ENCODE data around the gene PRC1. TPM values are rescaled to one million over a fixed set of nuclear protein-coding genes. Genes with fewer than 3 reads are reported as not detected.

The PRC1 gene
- total and polyA plus RNA-seq, 3 donors from 2014 or later, result 74.3 to 111 (median 104) TPM

- H3K27me3 ChIP-seq, result no peaks in the 10 kb centered on the region
- 87 to 93% methylated on average over 4 of the region's 4 CpGs for WGBS, 2 donors
- no peaks in the 10 kb centered on the region for H3K36me3 ChIP-seq (ENCODE audit: low read depth, missing control alignments)
- DNase-seq, result no peak
- H3K27ac ChIP-seq, result no peak overlapping the region
- TF ChIP-seq POLR2A (IDR thresholded peaks at IDR 0.05) (no peak), CTCF (IDR thresholded peaks at IDR 0.05) (no peak)
- intact Hi-C loops (cut with DNase I; ENCODE audit: low total_unique reads), result no loop called here
- no peaks in the 10 kb centered on the region for H3K9me3 ChIP-seq
- H3K4me1 ChIP-seq, result peaks cover 7% of the 10 kb centered on the region
- no peak overlapping the region for H3K4me3 ChIP-seq
Observed at GRCh38 chr15:90921887-90922286, 72.4 kb downstream of the PRC1 start.

- H3K4me3 ChIP-seq, result no peak overlapping the region
- no peaks in the 10 kb centered on the region for H3K9me3 ChIP-seq
- peak; percentile 83 for DNase-seq
- H3K27ac ChIP-seq, result peak overlapping the region; percentile 74 to 86
- no peak for TF ChIP-seq POLR2A (IDR thresholded peaks at IDR 0.05)
- TF ChIP-seq CTCF (IDR thresholded peaks at IDR 0.05), result no peak
- H3K36me3 ChIP-seq (ENCODE audit: low read depth, missing control alignments), result no peaks in the 10 kb centered on the region
- no peaks in the 10 kb centered on the region for H3K27me3 ChIP-seq
- peaks cover 7% of the 10 kb centered on the region for H3K4me1 ChIP-seq
- intact Hi-C loops (cut with DNase I; ENCODE audit: low total_unique reads), result no loop called here
- WGBS, 2 donors, result 58 to 81% methylated on average over 5 to 6 of the region's 6 CpGs
Observed at GRCh38 chr15:90918835-90919234, 75.5 kb downstream of the PRC1 start.

- peak overlapping the region; percentile 74 to 86 for H3K27ac ChIP-seq
- peaks cover 7% of the 10 kb centered on the region for H3K4me1 ChIP-seq
- DNase-seq, result no peak
- WGBS, 2 donors, result 92 to 94% methylated on average over 23 of the region's 23 CpGs
- intact Hi-C loops (cut with DNase I; ENCODE audit: low total_unique reads), result no loop called here
- no peaks in the 10 kb centered on the region for H3K27me3 ChIP-seq
- no peaks in the 10 kb centered on the region for H3K9me3 ChIP-seq
- no peaks in the 10 kb centered on the region for H3K36me3 ChIP-seq (ENCODE audit: low read depth, missing control alignments)
- no peak overlapping the region for H3K4me3 ChIP-seq
- TF ChIP-seq CTCF (IDR thresholded peaks at IDR 0.05) (no peak), POLR2A (IDR thresholded peaks at IDR 0.05) (no peak)
Observed at GRCh38 chr15:90918034-90918788, 76.1 kb downstream of the PRC1 start.

GRCh38 chr15:90917569-90917968 is 76.8 kb downstream of the PRC1 start:
- 92 to 95% methylated on average over 12 of the region's 12 CpGs for WGBS, 2 donors
- no peak for DNase-seq
- intact Hi-C loops (cut with DNase I; ENCODE audit: low total_unique reads), result no loop called here
- peaks cover 7% of the 10 kb centered on the region for H3K4me1 ChIP-seq
- H3K9me3 ChIP-seq, result no peaks in the 10 kb centered on the region
- peak overlapping the region; percentile 74 to 86 for H3K27ac ChIP-seq
- no peak overlapping the region for H3K4me3 ChIP-seq
- H3K27me3 ChIP-seq, result no peaks in the 10 kb centered on the region
- no peaks in the 10 kb centered on the region for H3K36me3 ChIP-seq (ENCODE audit: low read depth, missing control alignments)
- TF ChIP-seq POLR2A (IDR thresholded peaks at IDR 0.05), result no peak
- TF ChIP-seq CTCF (IDR thresholded peaks at IDR 0.05), result no peak

- Histone ChIP-seq H3K4me1 (peaks cover 7% of the 10 kb centered on the region), H3K4me3 (no peak overlapping the region), H3K9me3 (no peaks in the 10 kb centered on the region), H3K27ac (no peak overlapping the region), H3K27me3 (no peaks in the 10 kb centered on the region), H3K36me3 (ENCODE audit: low read depth, missing control alignments) (no peaks in the 10 kb centered on the region)
- DNase-seq, result no peak
- intact Hi-C loops (cut with DNase I; ENCODE audit: low total_unique reads), result no loop called here
- WGBS, 2 donors, result 92% methylated on average over 11 of the region's 11 CpGs
- TF ChIP-seq POLR2A (IDR thresholded peaks at IDR 0.05) (no peak), CTCF (IDR thresholded peaks at IDR 0.05) (no peak)
Observed at GRCh38 chr15:90916461-90916860, 77.9 kb downstream of the PRC1 start.

All from testis (tissue), 3 donors.